CD4-positive, CD25-positive, alpha-beta regulatory T cell (primary cell): ENCODE data around the gene ZDHHC14. TPM values are rescaled to one million over a fixed set of nuclear protein-coding genes. Genes with fewer than 3 reads are reported as not detected.

Experiments
- ATAC-seq, 2 donors: fragments of 150-1000 bp; cut with Tn5 transposase; one replicate each; pipeline ENCODE4 v1.10.0; 2021; ENCODE audit warnings: low read depth in 2 of 2, moderate number of reproducible peaks in 2 of 2, moderate library complexity in 1 of 2
- DNase-seq, 3 donors: peaks; one replicate each; pipeline versions ENCODE4 v3.0.0 to v3.0.0-alpha.2; 2012 to 2022; ENCODE audit warnings: mixed read lengths in 1 of 3
- H3K27ac ChIP-seq: one replicate; pipeline ENCODE4 v1.7.0; 2013; ENCODE audit warnings: mild to moderate bottlenecking, low read length; ENCODE audit not compliant: insufficient read depth, poor library complexity, severe bottlenecking
- H3K27me3 ChIP-seq: one replicate; pipeline ENCODE4 v1.7.0; 2013; ENCODE audit warnings: low read length; ENCODE audit not compliant: control insufficient read depth, insufficient read depth
- H3K36me3 ChIP-seq: one replicate; pipeline ENCODE4 v1.7.0; 2013; ENCODE audit warnings: mild to moderate bottlenecking, low read length, moderate library complexity; ENCODE audit not compliant: control insufficient read depth, insufficient read depth
- H3K4me1 ChIP-seq: 2 replicates; pipeline ENCODE4 v1.7.0; 2013; ENCODE audit warnings: mild to moderate bottlenecking, low read length; ENCODE audit not compliant: insufficient read depth, control insufficient read depth, poor library complexity, severe bottlenecking
- H3K4me3 ChIP-seq: one replicate; pipeline ENCODE4 v1.7.0; 2013; ENCODE audit warnings: low read depth, mild to moderate bottlenecking, low read length, moderate library complexity
- H3K9me3 ChIP-seq, 2 experiments: 1 replicate in 1 of 2; 2 replicates in 1 of 2; pipeline ENCODE4 v1.7.0; 2013; ENCODE audit warnings: low read length in 2 of 2, mild to moderate bottlenecking in 1 of 2, moderate library complexity in 1 of 2; ENCODE audit not compliant: control insufficient read depth in 2 of 2
- H3K27ac Mint-ChIP-seq, 3 donors: one replicate each; pipeline ENCODE4 v1.8.0; 2020 to 2022; ENCODE audit warnings: mild to moderate bottlenecking in 3 of 3, mixed read lengths in 3 of 3, moderate library complexity in 2 of 3
- H3K27me3 Mint-ChIP-seq: one replicate; pipeline ENCODE4 v1.8.0; 2022; ENCODE audit warnings: mild to moderate bottlenecking, mixed read lengths
- H3K36me3 Mint-ChIP-seq: one replicate; pipeline ENCODE4 v1.8.0; 2020; ENCODE audit warnings: mixed read lengths
- H3K4me1 Mint-ChIP-seq, 4 donors: one replicate each; pipeline ENCODE4 v1.8.0; 2020 to 2022; ENCODE audit warnings: mixed read lengths in 4 of 4, mild to moderate bottlenecking in 1 of 4
- H3K4me3 Mint-ChIP-seq, 4 donors: one replicate each; pipeline ENCODE4 v1.8.0; 2020 to 2022; ENCODE audit warnings: mild to moderate bottlenecking in 4 of 4, mixed read lengths in 4 of 4, moderate library complexity in 3 of 4
- H3K9me3 Mint-ChIP-seq, 7 donors: one replicate each; pipeline ENCODE4 v1.8.0; 2020 to 2022; ENCODE audit warnings: mixed read lengths in 7 of 7, mild to moderate bottlenecking in 3 of 7, moderate library complexity in 2 of 7
- polyA plus RNA-seq, 4 donors: library from polyadenylated mRNA; unstranded; fragments of 300-500 nt; fragmentation: Illumina TruSeq; gene quantifications; one replicate each; pipeline ENCODE4 v1.2.3, GENCODE V29; 2021
- total RNA-seq: library from RNA; stranded (reverse); gene quantifications from one replicate; pipeline ENCODE4 v1.2.3, GENCODE V29; 2022

ZDHHC14 gene
- total and polyA plus RNA-seq, 5 donors from 2014 or later = 0.29 to 4.2 (median 1.0) TPM

DNA sequence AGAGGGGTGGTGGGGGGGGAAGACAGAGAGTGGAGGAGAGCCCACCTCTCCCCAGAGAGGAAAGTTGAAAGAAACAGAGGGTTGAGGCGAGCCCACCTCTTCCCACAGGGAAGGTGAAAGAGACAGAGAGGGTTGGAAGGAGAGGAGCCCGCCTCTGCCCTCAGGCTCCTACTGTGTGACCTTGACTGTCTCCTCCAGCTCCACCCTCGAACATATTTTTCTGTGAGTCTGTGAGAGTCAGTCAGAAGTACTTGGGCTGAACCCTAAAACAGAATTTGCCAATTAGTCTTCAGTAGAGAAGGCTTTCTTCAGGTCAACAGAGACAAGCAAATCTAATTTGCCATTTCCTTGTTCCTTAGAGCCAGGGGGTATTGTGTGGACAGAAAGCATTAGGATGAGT lies 288.3 kb downstream of the ZDHHC14 start:
- Mint-ChIP-seq H3K27me3 (peaks cover 15% of the 10 kb centered on the region), H3K9me3 (peaks cover 0 to 1% (median 0%) of the 10 kb centered on the region in 7 donors), H3K4me1 (peaks cover 4 to 10% (median 6%) of the 10 kb centered on the region in 4 donors), H3K36me3 (no peaks in the 10 kb centered on the region), H3K27ac (peak overlapping the region in 1 of 3 donors; percentile 38), H3K4me3 (no peak overlapping the region)
- Histone ChIP-seq H3K36me3 (no peaks in the 10 kb centered on the region), H3K4me3 (no peak overlapping the region), H3K27me3 (no peaks in the 10 kb centered on the region), H3K27ac (no peak overlapping the region), H3K9me3 (no peaks in the 10 kb centered on the region), H3K4me1 (no peaks in the 10 kb centered on the region)
- no peak for ATAC-seq
- DNase-seq = no peak

DNA sequence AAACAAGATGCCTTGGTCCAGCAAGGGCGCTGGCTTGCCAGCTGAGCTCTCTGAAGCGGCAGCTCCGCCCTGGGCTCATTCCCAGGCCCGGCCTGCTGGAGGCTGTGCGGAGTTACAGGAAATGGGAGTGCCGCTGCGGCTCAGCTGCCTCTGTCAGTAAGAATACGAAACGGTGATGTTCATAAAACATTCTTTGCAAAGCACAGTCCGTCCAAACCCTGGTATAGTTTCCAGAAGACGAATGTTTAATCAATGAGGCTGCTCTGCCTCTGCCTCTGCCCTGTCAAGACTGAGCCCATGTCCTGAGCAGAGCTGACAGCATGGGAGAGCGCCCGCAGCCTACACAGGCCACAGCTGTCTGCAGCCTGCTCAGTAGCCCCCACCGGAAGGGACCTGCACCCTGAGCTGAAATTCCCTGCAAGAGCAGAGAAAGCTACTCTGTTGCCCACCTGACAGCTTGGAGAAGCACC lies 288.8 kb downstream of the ZDHHC14 start:
- Mint-ChIP-seq H3K36me3 (no peaks in the 10 kb centered on the region), H3K4me3 (no peak overlapping the region), H3K9me3 (peaks cover 0 to 1% (median 0%) of the 10 kb centered on the region in 7 donors), H3K4me1 (peaks cover 4 to 10% (median 6%) of the 10 kb centered on the region in 4 donors), H3K27ac (no peak overlapping the region), H3K27me3 (peaks cover 15% of the 10 kb centered on the region)
- no peaks in the 10 kb centered on the region for H3K27me3 ChIP-seq
- no peak overlapping the region for H3K4me3 ChIP-seq
- no peaks in the 10 kb centered on the region for H3K4me1 ChIP-seq
- DNase-seq (no peak), ATAC-seq (no peak)
- H3K9me3 ChIP-seq = no peaks in the 10 kb centered on the region
- no peak overlapping the region for H3K27ac ChIP-seq
- H3K36me3 ChIP-seq = no peaks in the 10 kb centered on the region

DNA sequence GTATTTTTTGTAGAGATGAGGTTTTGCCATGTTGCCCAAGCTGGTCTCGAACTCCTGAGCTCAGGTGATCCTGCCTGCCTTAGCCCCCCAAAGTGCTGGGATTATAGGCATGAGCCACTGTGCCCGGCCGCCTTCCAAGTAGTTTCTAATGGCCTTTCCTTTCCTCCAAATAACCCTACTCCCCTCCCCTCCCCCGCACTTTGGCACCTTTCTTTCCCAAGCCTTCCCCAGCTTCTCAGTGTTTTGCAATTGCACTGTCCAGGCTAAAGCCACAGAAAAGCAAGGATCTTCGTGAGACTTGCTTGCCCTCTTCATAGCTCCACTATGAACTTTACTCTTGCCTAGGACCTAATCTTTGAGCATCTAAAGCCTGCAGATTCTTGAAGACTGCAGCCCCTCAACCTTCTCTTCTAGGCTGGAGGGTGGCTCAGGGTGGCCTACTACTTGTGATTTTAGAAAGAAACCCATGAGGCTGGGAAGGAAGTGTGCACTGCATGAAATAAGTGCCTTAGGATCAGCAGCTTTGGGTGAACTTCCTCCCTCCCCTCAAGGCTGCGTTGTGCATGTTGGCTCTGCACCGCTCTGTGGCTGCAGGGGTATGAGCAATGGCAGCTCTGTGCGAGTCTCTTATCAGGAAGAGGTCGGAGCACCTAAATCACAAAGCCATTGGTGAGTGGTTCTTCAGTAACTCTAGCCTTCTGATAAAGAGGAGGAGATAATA lies 289.6 kb downstream of the ZDHHC14 start:
- no peaks in the 10 kb centered on the region for H3K36me3 Mint-ChIP-seq
- H3K27me3 Mint-ChIP-seq = peaks cover 11% of the 10 kb centered on the region
- peak overlapping the region in 1 of 4 donors; percentile 21 for H3K4me3 Mint-ChIP-seq
- no peak for ATAC-seq
- DNase-seq = peak in 1 of 3 donors; percentile 7
- Histone ChIP-seq H3K27ac (no peak overlapping the region), H3K9me3 (no peaks in the 10 kb centered on the region), H3K36me3 (no peaks in the 10 kb centered on the region), H3K27me3 (no peaks in the 10 kb centered on the region), H3K4me1 (no peaks in the 10 kb centered on the region), H3K4me3 (no peak overlapping the region)
- peaks cover 0 to 1% (median 0%) of the 10 kb centered on the region in 7 donors for H3K9me3 Mint-ChIP-seq
- H3K4me1 Mint-ChIP-seq = peaks cover 4 to 10% (median 6%) of the 10 kb centered on the region in 4 donors
- peak overlapping the region in 1 of 3 donors; percentile 43 for H3K27ac Mint-ChIP-seq

DNA sequence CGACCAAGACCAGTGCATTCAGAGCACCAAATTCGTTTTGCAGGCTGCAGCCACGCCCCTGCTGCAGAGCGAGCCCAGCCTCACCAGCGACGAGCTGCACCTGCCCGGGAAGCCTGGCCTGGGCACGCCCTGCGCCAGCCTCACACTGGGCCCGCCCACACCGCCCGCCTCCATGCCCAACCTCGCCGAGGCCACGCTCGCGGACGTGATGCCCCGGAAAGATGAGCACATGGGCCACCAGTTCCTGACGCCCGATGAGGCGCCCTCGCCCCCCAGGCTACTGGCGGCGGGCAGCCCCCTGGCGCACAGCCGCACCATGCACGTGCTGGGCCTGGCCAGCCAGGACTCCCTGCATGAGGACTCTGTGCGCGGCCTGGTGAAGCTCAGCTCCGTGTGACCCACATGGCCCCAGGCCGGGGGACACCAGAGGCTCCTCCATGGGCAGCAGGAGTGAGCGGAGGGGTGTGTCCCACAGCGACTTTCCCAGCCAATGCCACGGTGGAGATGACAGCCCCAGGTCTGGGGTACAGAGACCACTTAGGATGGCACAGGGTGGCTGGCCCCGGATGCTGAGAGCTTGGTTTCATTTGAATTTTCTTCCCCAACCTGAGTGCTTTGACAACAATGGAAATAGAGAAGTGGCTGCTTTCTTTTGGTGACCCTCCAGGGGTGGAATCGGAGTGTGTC lies 291.9 kb downstream of the ZDHHC14 start:
- Histone ChIP-seq H3K4me1 (no peaks in the 10 kb centered on the region), H3K27me3 (no peaks in the 10 kb centered on the region), H3K4me3 (no peak overlapping the region), H3K9me3 (no peaks in the 10 kb centered on the region), H3K27ac (no peak overlapping the region), H3K36me3 (no peaks in the 10 kb centered on the region)
- ATAC-seq (no peak), DNase-seq (no peak)
- Mint-ChIP-seq H3K9me3 (peaks cover 0 to 1% (median 0%) of the 10 kb centered on the region in 7 donors), H3K27me3 (peaks cover 6% of the 10 kb centered on the region), H3K27ac (no peak overlapping the region), H3K4me3 (no peak overlapping the region), H3K36me3 (no peaks in the 10 kb centered on the region), H3K4me1 (peaks cover 0 to 5% (median 0%) of the 10 kb centered on the region in 4 donors)

DNA sequence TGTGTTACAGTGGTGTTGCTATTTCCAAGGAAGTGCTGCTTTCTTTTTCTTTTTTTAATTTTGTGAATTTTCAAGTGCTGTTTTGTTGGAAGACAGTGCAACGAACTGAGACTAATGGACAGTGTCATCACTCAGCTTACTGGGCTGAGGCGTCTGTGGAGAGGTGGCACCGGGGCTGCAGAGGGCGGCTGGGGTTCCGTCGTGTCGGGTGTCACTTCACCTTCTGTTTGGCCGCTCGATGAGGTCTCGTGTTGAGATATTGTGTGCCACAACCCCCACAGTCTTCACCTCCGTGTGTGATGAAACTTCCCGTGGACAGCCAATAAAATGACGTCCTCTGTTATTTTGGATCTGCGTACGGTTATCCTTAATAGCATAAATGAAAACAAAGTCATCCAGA lies 292.6 kb downstream of the ZDHHC14 start:
- ATAC-seq = no peak
- Histone ChIP-seq H3K4me1 (no peaks in the 10 kb centered on the region), H3K27ac (no peak overlapping the region), H3K4me3 (no peak overlapping the region), H3K27me3 (no peaks in the 10 kb centered on the region), H3K36me3 (no peaks in the 10 kb centered on the region), H3K9me3 (no peaks in the 10 kb centered on the region)
- peaks cover 0 to 1% (median 0%) of the 10 kb centered on the region in 7 donors for H3K9me3 Mint-ChIP-seq
- peaks cover 0 to 5% (median 0%) of the 10 kb centered on the region in 4 donors for H3K4me1 Mint-ChIP-seq
- no peak overlapping the region for H3K4me3 Mint-ChIP-seq
- peaks cover 5% of the 10 kb centered on the region for H3K27me3 Mint-ChIP-seq
- no peaks in the 10 kb centered on the region for H3K36me3 Mint-ChIP-seq
- H3K27ac Mint-ChIP-seq = no peak overlapping the region
- DNase-seq = no peak

DNA sequence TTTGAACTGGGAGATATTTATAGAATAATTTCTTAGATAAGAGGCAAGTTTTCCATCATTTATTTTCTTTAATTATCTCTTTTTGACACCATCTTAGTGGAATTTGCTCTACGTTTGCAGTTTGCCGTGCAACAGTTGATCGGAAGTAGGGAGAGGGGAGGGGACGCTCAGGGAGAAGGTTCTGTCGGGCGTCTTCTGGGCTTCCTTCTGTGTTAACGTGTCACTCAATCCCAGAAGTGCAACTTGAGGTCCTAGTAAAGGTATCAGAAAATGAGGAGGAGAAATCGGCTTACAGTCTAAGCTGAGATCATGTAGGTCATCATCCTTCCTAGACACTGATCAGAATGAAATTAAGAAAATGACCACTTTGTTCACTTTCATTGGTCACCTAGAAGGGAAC lies 293.1 kb downstream of the ZDHHC14 start:
- DNase-seq = no peak
- H3K4me1 ChIP-seq = no peaks in the 10 kb centered on the region
- H3K9me3 ChIP-seq = no peaks in the 10 kb centered on the region
- no peaks in the 10 kb centered on the region for H3K27me3 ChIP-seq
- Mint-ChIP-seq H3K36me3 (no peaks in the 10 kb centered on the region), H3K9me3 (peaks cover 0 to 1% (median 0%) of the 10 kb centered on the region in 7 donors), H3K4me3 (no peak overlapping the region), H3K4me1 (peaks cover 0 to 5% (median 0%) of the 10 kb centered on the region in 4 donors), H3K27ac (no peak overlapping the region), H3K27me3 (peaks cover 5% of the 10 kb centered on the region)
- no peaks in the 10 kb centered on the region for H3K36me3 ChIP-seq
- H3K27ac ChIP-seq = no peak overlapping the region
- no peak overlapping the region for H3K4me3 ChIP-seq
- ATAC-seq = no peak

DNA sequence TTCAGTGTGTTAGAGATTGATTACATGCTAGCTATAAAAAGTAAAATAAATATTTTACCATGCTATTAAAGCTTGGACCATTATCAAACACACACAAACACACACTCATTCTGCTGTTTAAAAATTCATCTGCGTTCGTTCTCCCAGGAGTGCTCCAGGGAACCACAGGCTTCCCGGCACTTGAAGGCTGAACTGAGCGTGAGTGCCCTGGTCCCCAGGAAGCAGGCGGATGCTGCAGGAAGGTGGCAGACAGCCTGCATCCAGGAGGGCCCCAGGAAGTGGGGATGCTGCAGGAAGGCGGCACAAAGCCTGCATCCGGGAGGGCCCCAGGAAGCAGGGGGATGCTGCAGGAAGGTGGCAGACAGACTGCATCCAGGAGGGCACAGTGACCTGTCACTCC lies 294.8 kb downstream of the ZDHHC14 start:
- Histone ChIP-seq H3K27me3 (no peaks in the 10 kb centered on the region), H3K27ac (no peak overlapping the region), H3K4me3 (no peak overlapping the region), H3K36me3 (no peaks in the 10 kb centered on the region), H3K9me3 (no peaks in the 10 kb centered on the region), H3K4me1 (no peaks in the 10 kb centered on the region)
- H3K9me3 Mint-ChIP-seq = no peaks in the 10 kb centered on the region
- peaks cover 5% of the 10 kb centered on the region for H3K27me3 Mint-ChIP-seq
- ATAC-seq = no peak
- H3K4me1 Mint-ChIP-seq = no peaks in the 10 kb centered on the region
- no peaks in the 10 kb centered on the region for H3K36me3 Mint-ChIP-seq
- no peak overlapping the region for H3K4me3 Mint-ChIP-seq
- H3K27ac Mint-ChIP-seq = no peak overlapping the region
- DNase-seq = no peak
